Measurements from ENCODE around the gene DEPDC5.

DNA sequence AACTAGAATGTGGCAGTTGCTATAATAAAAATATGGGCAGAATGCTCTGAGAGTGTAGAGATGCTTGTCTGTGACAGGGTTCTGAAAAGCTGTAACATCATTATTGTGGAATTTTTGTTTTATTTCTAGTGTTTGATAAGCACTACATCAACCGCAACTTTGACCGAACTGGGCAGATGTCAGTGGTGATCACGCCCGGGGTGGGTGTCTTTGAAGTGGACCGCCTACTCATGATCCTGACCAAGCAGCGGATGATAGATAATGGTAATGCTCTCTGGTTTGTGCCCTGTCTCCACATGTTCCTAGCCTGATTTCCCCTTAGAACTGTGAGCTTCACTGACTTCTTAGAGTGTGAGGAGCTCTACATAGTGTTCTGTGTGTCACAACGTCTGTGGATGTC is 48.8 kb downstream of the DEPDC5 start:
- TF ChIP-seq, protein P1, sequence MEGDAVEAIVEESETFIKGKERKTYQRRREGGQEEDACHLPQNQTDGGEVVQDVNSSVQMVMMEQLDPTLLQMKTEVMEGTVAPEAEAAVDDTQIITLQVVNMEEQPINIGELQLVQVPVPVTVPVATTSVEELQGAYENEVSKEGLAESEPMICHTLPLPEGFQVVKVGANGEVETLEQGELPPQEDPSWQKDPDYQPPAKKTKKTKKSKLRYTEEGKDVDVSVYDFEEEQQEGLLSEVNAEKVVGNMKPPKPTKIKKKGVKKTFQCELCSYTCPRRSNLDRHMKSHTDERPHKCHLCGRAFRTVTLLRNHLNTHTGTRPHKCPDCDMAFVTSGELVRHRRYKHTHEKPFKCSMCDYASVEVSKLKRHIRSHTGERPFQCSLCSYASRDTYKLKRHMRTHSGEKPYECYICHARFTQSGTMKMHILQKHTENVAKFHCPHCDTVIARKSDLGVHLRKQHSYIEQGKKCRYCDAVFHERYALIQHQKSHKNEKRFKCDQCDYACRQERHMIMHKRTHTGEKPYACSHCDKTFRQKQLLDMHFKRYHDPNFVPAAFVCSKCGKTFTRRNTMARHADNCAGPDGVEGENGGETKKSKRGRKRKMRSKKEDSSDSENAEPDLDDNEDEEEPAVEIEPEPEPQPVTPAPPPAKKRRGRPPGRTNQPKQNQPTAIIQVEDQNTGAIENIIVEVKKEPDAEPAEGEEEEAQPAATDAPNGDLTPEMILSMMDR (IDR thresholded peaks at IDR 0.05) = no peak
- no peak for TF ChIP-seq EZH2 (IDR thresholded peaks at IDR 0.05; ENCODE audit: borderline replicate concordance, insufficient read depth, low read depth, low read length, poor library complexity, severe bottlenecking)

All from B cell (primary cell).